Endothelial cell (in vitro differentiated cells): Measurements from ENCODE around the gene TP63. TPM values are rescaled to one million over a fixed set of nuclear protein-coding genes. Genes with fewer than 3 reads are reported as not detected.

Experiments used
- DNase-seq: peaks from one replicate; pipeline ENCODE4 v3.0.0; 2021; ENCODE audit warnings: low spot score
- H3K27ac Mint-ChIP-seq: one replicate; pipeline ENCODE4 v1.8.0; 2021; ENCODE audit warnings: mixed read lengths, inconsistent platforms; ENCODE audit not compliant: unreplicated experiment
- H3K27me3 Mint-ChIP-seq: one replicate; pipeline ENCODE4 v1.8.0; 2021; ENCODE audit warnings: mild to moderate bottlenecking, moderate library complexity, mixed read lengths, inconsistent platforms; ENCODE audit not compliant: unreplicated experiment
- H3K36me3 Mint-ChIP-seq: one replicate; pipeline ENCODE4 v1.8.0; 2021; ENCODE audit warnings: mild to moderate bottlenecking, low read depth, mixed read lengths, inconsistent platforms; ENCODE audit not compliant: unreplicated experiment
- H3K4me1 Mint-ChIP-seq: one replicate; pipeline ENCODE4 v1.8.0; 2021; ENCODE audit warnings: mild to moderate bottlenecking, mixed read lengths, inconsistent platforms; ENCODE audit not compliant: unreplicated experiment
- H3K4me3 Mint-ChIP-seq: one replicate; pipeline ENCODE4 v1.8.0; 2021; ENCODE audit warnings: mild to moderate bottlenecking, mixed read lengths, inconsistent platforms; ENCODE audit not compliant: unreplicated experiment
- H3K9me3 Mint-ChIP-seq: one replicate; pipeline ENCODE4 v1.8.0; 2021; ENCODE audit warnings: mixed read lengths, inconsistent platforms; ENCODE audit not compliant: unreplicated experiment
- total RNA-seq: library from RNA; stranded (reverse); fragmentation: NEBNext Ultra II Directional; extraction: Animal tissue kit (Norgen Biotek cat#: 25700); gene quantifications from one replicate; pipeline ENCODE4 v1.2.1, GENCODE V29; 2021; ENCODE audit not compliant: unreplicated experiment
- TF ChIP-seq, protein P1 (sequence below): fragments of 200-600 bp; sonication (generic); IDR thresholded peaks from one replicate; pipeline ENCODE4 v1.5.0; 2021; ENCODE audit warnings: antibody characterized with exemption; ENCODE audit not compliant: unreplicated experiment

TP63 gene
- total RNA-seq, 1 donor from 2014 or later, result 1.0 TPM

GRCh38 chr3:189821262-189821661 lies 190.1 kb downstream of the TP63 start:
- no peak overlapping the region for H3K4me3 Mint-ChIP-seq
- DNase-seq, result no peak
- no peaks in the 10 kb centered on the region for H3K36me3 Mint-ChIP-seq
- no peaks in the 10 kb centered on the region for H3K9me3 Mint-ChIP-seq
- no peaks in the 10 kb centered on the region for H3K4me1 Mint-ChIP-seq
- peaks cover 1% of the 10 kb centered on the region for H3K27me3 Mint-ChIP-seq
- H3K27ac Mint-ChIP-seq, result no peak overlapping the region
- TF ChIP-seq, protein P1, sequence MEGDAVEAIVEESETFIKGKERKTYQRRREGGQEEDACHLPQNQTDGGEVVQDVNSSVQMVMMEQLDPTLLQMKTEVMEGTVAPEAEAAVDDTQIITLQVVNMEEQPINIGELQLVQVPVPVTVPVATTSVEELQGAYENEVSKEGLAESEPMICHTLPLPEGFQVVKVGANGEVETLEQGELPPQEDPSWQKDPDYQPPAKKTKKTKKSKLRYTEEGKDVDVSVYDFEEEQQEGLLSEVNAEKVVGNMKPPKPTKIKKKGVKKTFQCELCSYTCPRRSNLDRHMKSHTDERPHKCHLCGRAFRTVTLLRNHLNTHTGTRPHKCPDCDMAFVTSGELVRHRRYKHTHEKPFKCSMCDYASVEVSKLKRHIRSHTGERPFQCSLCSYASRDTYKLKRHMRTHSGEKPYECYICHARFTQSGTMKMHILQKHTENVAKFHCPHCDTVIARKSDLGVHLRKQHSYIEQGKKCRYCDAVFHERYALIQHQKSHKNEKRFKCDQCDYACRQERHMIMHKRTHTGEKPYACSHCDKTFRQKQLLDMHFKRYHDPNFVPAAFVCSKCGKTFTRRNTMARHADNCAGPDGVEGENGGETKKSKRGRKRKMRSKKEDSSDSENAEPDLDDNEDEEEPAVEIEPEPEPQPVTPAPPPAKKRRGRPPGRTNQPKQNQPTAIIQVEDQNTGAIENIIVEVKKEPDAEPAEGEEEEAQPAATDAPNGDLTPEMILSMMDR, result no peak

DNA sequence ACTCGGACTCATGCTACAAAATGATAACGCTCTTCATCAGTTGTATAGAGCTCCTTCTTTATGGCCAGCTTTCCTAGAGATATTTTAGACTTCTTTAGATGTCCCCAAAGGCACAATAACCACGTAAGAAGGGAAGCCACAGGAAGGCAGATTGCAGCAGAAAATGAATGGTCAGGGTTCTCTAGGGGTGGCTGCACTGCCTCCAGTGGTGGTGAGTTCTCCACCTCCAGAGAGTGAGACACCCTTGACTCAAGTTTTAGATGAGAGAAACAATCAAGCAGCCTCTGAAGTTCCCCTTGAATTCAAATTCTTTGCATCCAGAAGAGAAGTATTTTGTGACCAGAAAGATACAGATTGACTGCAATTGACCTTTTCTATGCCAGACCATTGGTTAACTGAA lies 191.5 kb downstream of the TP63 start:
- H3K9me3 Mint-ChIP-seq, result no peaks in the 10 kb centered on the region
- TF ChIP-seq, protein P1, result no peak
- H3K27ac Mint-ChIP-seq, result no peak overlapping the region
- no peaks in the 10 kb centered on the region for H3K36me3 Mint-ChIP-seq
- DNase-seq, result no peak
- H3K4me3 Mint-ChIP-seq, result no peak overlapping the region
- no peaks in the 10 kb centered on the region for H3K27me3 Mint-ChIP-seq
- H3K4me1 Mint-ChIP-seq, result no peaks in the 10 kb centered on the region

DNA sequence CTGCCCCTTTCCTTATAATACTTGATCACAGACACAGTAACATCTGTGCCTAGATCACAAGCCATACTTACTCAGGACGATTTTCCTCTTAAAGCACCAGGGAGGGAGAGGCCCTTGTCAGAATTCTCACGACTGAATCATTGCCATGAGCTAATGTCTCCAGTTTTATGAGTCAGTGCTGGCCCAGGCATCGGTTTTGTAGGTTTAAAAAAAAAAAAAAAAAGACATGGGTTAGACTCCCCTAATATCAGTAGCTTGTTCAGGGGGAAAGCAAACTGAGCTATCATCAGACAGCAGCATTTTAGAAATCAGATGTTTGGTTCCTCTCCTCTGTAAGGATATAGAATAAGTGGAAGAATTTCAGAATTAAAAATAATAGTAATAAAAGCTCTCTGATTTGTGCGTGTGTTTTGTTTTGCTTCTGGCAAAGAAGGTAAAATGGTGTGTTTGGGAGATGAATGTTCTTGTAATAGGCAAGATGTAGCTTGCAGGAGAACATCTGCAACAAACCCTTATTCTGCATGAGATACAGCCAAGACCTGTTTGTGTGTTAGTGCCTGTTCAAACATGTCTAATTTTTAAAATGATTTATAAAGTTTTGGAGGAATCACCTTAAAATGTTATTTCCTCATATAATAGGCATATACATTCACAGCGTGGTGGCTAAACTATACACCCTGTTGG lies 193.6 kb downstream of the TP63 start:
- TF ChIP-seq, protein P1, result no peak
- DNase-seq, result no peak
- Mint-ChIP-seq H3K27ac (no peak overlapping the region), H3K4me3 (no peak overlapping the region), H3K4me1 (peaks cover 5% of the 10 kb centered on the region), H3K36me3 (no peaks in the 10 kb centered on the region), H3K27me3 (no peaks in the 10 kb centered on the region), H3K9me3 (no peaks in the 10 kb centered on the region)

DNA sequence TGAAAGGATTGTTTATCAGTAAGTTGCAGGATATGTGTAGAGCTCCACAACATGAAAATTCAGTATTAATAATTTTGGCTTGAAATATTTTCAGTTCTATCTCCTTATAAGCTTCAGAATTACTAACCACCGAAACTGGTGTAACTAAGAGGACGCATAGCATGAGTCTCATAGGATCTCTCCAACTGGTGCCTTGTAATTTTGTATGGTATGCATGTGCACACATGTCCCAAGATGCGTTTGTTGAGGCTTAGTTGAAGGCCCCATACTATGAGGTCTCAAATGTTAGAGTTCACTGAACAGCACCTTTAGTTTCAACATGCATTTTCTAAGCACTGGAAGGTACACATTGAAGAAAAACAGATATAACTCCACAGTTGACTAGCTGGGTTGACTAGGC lies 195.4 kb downstream of the TP63 start:
- TF ChIP-seq, protein P1, result no peak
- H3K36me3 Mint-ChIP-seq, result no peaks in the 10 kb centered on the region

GRCh38 chr3:189827108-189827507 lies 195.9 kb downstream of the TP63 start:
- DNase-seq, result no peak

More for the DNA sequence above, 195.4 kb downstream of the TP63 start:
- H3K4me3 Mint-ChIP-seq, result no peak overlapping the region
- no peak for DNase-seq
- H3K27me3 Mint-ChIP-seq, result no peaks in the 10 kb centered on the region
- H3K27ac Mint-ChIP-seq, result no peak overlapping the region
- peaks cover 5% of the 10 kb centered on the region for H3K4me1 Mint-ChIP-seq
- no peaks in the 10 kb centered on the region for H3K9me3 Mint-ChIP-seq

More at GRCh38 chr3:189827108-189827507, 195.9 kb downstream of the TP63 start:
- peaks cover 5% of the 10 kb centered on the region for H3K4me1 Mint-ChIP-seq
- no peak overlapping the region for H3K4me3 Mint-ChIP-seq
- no peaks in the 10 kb centered on the region for H3K36me3 Mint-ChIP-seq
- no peak overlapping the region for H3K27ac Mint-ChIP-seq
- no peaks in the 10 kb centered on the region for H3K27me3 Mint-ChIP-seq
- TF ChIP-seq, protein P1, result no peak
- no peaks in the 10 kb centered on the region for H3K9me3 Mint-ChIP-seq
